B cell (primary cell): ENCODE measurements around the gene SUV39H2. TPM values are rescaled to one million over a fixed set of nuclear protein-coding genes. Genes with fewer than 3 reads are reported as not detected.
A peak's percentile ranks its signal among the peaks of the same experiment; 100 is the strongest.

Source experiments
- ATAC-seq: fragments of 200-7000 bp; cut with Tn5 transposase; one replicate; pipeline ENCODE4 v1.10.0; 2021; ENCODE audit warnings: low read depth, mild to moderate bottlenecking, moderate number of reproducible peaks, moderate library complexity
- CTCF ChIA-PET: fragments of 350-600 bp; sonication (Branson Sonifier 250); formaldehyde crosslinking; loops from one replicate; lab custom pipeline; 2021; ENCODE audit warnings: antibody characterized with exemption, inconsistent platforms; lab: Charles Lee
- POLR2A ChIA-PET: fragments of 350-600 bp; sonication (Branson Sonifier 250); formaldehyde crosslinking; loops from one replicate; lab custom pipeline; 2021; ENCODE audit warnings: antibody characterized with exemption; lab: Charles Lee
- DNase-seq: peaks from one replicate; pipeline ENCODE4 v3.0.0; 2013
- H2AFZ ChIP-seq: 2 replicates; pipeline ENCODE4 v1.6.1; 2012; ENCODE audit warnings: mild to moderate bottlenecking, low read depth, low read length; ENCODE audit not compliant: insufficient read depth, poor library complexity, severe bottlenecking
- H3K27ac ChIP-seq, 2 donors: 1 replicate in 1 of 2; 2 replicates in 1 of 2; pipeline ENCODE4 v1.5.1; 2012 to 2013; ENCODE audit warnings: low read length in 2 of 2, mild to moderate bottlenecking in 2 of 2, moderate library complexity in 1 of 2
- H3K27me3 ChIP-seq, 4 experiments: fragments of 200-600 bp in 1 of 4; sonication (generic) in 1 of 4; replicated peaks in 1 of 4; 1 replicate in 2 of 4; 2 replicates in 2 of 4; pipeline versions ENCODE4 v1.6.1 to v1.7.0; 2013 to 2016; ENCODE audit warnings: low read length in 3 of 4, mild to moderate bottlenecking in 2 of 4, mixed read lengths in 1 of 4, moderate library complexity in 1 of 4; ENCODE audit not compliant: insufficient read depth in 4 of 4, control insufficient read depth in 3 of 4; ENCODE audit errors: control extremely low read depth in 1 of 4
- H3K36me3 ChIP-seq, 2 experiments: replicated peaks in 1 of 2; 1 replicate in 1 of 2; 2 replicates in 1 of 2; pipeline versions ENCODE4 v1.6.1 to v1.7.1; 2013; ENCODE audit warnings: low read length in 1 of 2; ENCODE audit not compliant: insufficient read depth in 2 of 2, control insufficient read depth in 1 of 2; ENCODE audit errors: control extremely low read depth in 1 of 2, extremely low read depth in 1 of 2
- H3K4me1 ChIP-seq, 2 donors: fragments of 200-600 bp in 1 of 2; sonication (generic) in 1 of 2; 1 replicate in 1 of 2; 2 replicates in 1 of 2; pipeline versions ENCODE4 v1.5.1 to v1.6.1; 2013 to 2017; ENCODE audit warnings: low read length in 2 of 2; ENCODE audit not compliant: control insufficient read depth in 2 of 2, insufficient read depth in 2 of 2
- H3K4me2 ChIP-seq: replicated peaks from 2 replicates; pipeline ENCODE3; 2012; ENCODE audit warnings: mild to moderate bottlenecking, low read depth, low read length; ENCODE audit not compliant: poor library complexity, severe bottlenecking
- H3K4me3 ChIP-seq, 5 experiments: fragments of 200-600 bp in 1 of 5; sonication (generic) in 1 of 5; 1 replicate in 3 of 5; 2 replicates in 2 of 5; pipeline versions ENCODE4 v1.5.1 to v1.7.0; 2011 to 2016; ENCODE audit warnings: low read length in 4 of 5, mild to moderate bottlenecking in 4 of 5, low read depth in 2 of 5, control low read depth in 1 of 5, moderate library complexity in 1 of 5; ENCODE audit not compliant: insufficient read depth in 1 of 5; ENCODE audit errors: control extremely low read depth in 1 of 5, extremely low read depth in 1 of 5
- H3K79me2 ChIP-seq: fragments of 200-600 bp; sonication (generic); one replicate; pipeline ENCODE4 v1.6.0; 2016; ENCODE audit warnings: low read length; ENCODE audit not compliant: control insufficient read depth, insufficient read depth
- H3K9ac ChIP-seq: fragments of 200-600 bp; sonication (generic); 2 replicates; pipeline ENCODE4 v1.6.1; 2017; ENCODE audit warnings: mild to moderate bottlenecking, low read length, moderate library complexity
- H3K9me3 ChIP-seq, 3 donors: one replicate each; pipeline versions ENCODE4 v1.6.1 to v1.7.1; 2013; ENCODE audit warnings: low read length in 2 of 3; ENCODE audit not compliant: control insufficient read depth in 2 of 3, insufficient read depth in 1 of 3; ENCODE audit errors: control extremely low read depth in 1 of 3
- H4K20me1 ChIP-seq: 2 replicates; pipeline ENCODE4 v1.6.0; 2012; ENCODE audit warnings: mild to moderate bottlenecking, low read length; ENCODE audit not compliant: insufficient read depth, control insufficient read depth, poor library complexity, severe bottlenecking
- H3K27ac Mint-ChIP-seq: one replicate; pipeline ENCODE4 v1.8.0; 2021; ENCODE audit warnings: mixed read lengths
- H3K27me3 Mint-ChIP-seq: one replicate; pipeline ENCODE4 v1.8.0; 2021; ENCODE audit warnings: mixed read lengths
- H3K4me1 Mint-ChIP-seq: one replicate; pipeline ENCODE4 v1.8.0; 2021; ENCODE audit warnings: mixed read lengths
- H3K4me3 Mint-ChIP-seq: one replicate; pipeline ENCODE4 v1.8.0; 2021; ENCODE audit warnings: mixed read lengths
- H3K9me3 Mint-ChIP-seq: one replicate; pipeline ENCODE4 v1.8.0; 2022; ENCODE audit warnings: mixed read lengths; ENCODE audit not compliant: insufficient read depth
- EZH2 ChIP-seq: IDR thresholded peaks from 2 replicates; pipeline ENCODE4 v1.6.1; 2012; ENCODE audit warnings: borderline replicate concordance, low read depth, mild to moderate bottlenecking, moderate library complexity, low read length; ENCODE audit not compliant: insufficient read depth, poor library complexity, severe bottlenecking
- WGBS: methylation state at CpG from one replicate; pipeline ENCODE4 v1.1.5; 2013; ENCODE audit warnings: missing lambda C conversion rate; ENCODE audit not compliant: insufficient coverage; 5-methylcytosine and 5-hydroxymethylcytosine counted together
- intact Hi-C: fragments of 100-400 bp; cut with micrococcal nuclease; formaldehyde crosslinking; loops from one replicate; pipeline ENCODE4 v1.10.0; 2022
- polyA plus RNA-seq: library from polyadenylated mRNA; depleted of rRNA; stranded (reverse); fragments of >200 nt; gene quantifications from 2 replicates; pipeline ENCODE4 v1.2.3, GENCODE V29; 2012
- total RNA-seq, 2 donors: library from RNA; stranded (reverse); fragments of 120-200 nt in 1 of 2; gene quantifications; 1 replicate in 1 of 2; 2 replicates in 1 of 2; pipeline versions ENCODE4 v1.2.3 to v1.2.4, GENCODE V29; 2013 to 2022
- TF ChIP-seq, protein P1 (sequence below): fragments of 200-600 bp; IDR thresholded peaks from one replicate; pipeline ENCODE4 v1.8.0; 2022; ENCODE audit warnings: antibody characterized with exemption, mild to moderate bottlenecking

The SUV39H2 gene
- total and polyA plus RNA-seq, 2 donors (not counting 1 experiment from before 2014, with no cell fraction given) = 0.73 to 3.2 TPM

DNA sequence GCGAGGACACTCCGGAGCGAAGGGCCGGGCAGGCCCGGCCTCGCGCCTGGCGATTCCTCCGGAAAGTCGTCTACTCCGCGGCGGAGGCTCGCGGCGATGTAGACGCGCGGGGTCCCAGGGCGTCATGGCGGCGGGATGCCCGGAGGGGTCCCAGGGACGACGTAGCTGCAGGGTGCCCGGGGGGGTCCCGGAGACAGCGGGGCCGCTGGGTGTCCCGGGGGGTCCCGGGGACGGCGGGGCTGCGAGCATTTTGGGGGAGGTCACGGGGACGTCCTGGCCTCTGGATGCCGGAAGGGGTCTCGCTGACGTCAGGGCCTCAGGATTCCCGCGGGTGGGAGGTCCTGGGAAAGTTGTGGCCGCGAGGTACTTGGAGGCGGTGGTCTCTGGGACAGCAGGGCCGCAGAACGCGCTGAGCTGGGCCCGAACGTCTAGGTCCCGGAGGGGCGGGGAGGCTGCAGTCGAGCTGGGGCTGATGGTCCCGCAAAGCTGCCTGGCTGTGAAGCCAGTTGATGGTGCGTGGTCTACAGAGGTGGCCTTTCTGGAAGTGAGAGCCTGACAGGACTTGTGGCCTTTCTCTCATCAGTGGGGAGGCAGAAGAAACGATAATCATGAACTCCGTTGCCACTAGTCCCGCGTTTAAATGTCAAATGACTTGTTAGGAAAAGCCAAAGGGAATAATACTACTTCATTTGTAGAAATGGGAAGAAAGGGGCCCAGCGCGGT, 39.9 kb upstream of the SUV39H2 start:
- Histone ChIP-seq H3K79me2 (peaks cover 46% of the 10 kb centered on the region), H3K27ac (peak overlapping the region; percentile 83 to 85), H3K4me2 (peak overlapping the region; percentile 94), H2AFZ (peak overlapping the region; percentile 93), H3K9me3 (no peaks in the 10 kb centered on the region), H3K27me3 (no peaks in the 10 kb centered on the region), H3K36me3 (peaks cover 7 to 21% of the 10 kb centered on the region in 2 experiments), H3K9ac (peak overlapping the region; percentile 93), H3K4me3 (peak overlapping the region; percentile 57 to 99 (median 98)), H4K20me1 (no peaks in the 10 kb centered on the region), H3K4me1 (peaks cover 16 to 17% of the 10 kb centered on the region in 2 donors)
- DNase-seq = peak; percentile 50
- ChIA-PET POLR2A (interaction anchor here (1.2 to 1.6 kb wide), 4 partner anchors 88 to 301 kb away, joined by 3 to 7 read pairs (median 5); partner anchors contain the start of gene DCLRE1C), CTCF (interaction anchor here (0.8 to 4.0 kb wide), 11 partner anchors 9 to 1052 kb away, joined by 3 to 43 read pairs (median 7); partner anchors contain the start of genes MEIG1 and SUV39H2)
- H3K27ac Mint-ChIP-seq = peak overlapping the region; percentile 98
- peaks cover 20% of the 10 kb centered on the region for H3K4me1 Mint-ChIP-seq
- TF ChIP-seq, protein P1, sequence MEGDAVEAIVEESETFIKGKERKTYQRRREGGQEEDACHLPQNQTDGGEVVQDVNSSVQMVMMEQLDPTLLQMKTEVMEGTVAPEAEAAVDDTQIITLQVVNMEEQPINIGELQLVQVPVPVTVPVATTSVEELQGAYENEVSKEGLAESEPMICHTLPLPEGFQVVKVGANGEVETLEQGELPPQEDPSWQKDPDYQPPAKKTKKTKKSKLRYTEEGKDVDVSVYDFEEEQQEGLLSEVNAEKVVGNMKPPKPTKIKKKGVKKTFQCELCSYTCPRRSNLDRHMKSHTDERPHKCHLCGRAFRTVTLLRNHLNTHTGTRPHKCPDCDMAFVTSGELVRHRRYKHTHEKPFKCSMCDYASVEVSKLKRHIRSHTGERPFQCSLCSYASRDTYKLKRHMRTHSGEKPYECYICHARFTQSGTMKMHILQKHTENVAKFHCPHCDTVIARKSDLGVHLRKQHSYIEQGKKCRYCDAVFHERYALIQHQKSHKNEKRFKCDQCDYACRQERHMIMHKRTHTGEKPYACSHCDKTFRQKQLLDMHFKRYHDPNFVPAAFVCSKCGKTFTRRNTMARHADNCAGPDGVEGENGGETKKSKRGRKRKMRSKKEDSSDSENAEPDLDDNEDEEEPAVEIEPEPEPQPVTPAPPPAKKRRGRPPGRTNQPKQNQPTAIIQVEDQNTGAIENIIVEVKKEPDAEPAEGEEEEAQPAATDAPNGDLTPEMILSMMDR = no peak
- no peak for TF ChIP-seq EZH2
- intact Hi-C loops = loop anchor here (1.0 to 5.0 kb wide), 9 partner anchors 40 to 1252 kb away; partner anchors contain the start of genes MEIG1, PRPF18, RPP38 and SUV39H2
- no peaks in the 10 kb centered on the region for H3K27me3 Mint-ChIP-seq
- no peaks in the 10 kb centered on the region for H3K9me3 Mint-ChIP-seq
- WGBS = under 1% methylated on average over 58 of the region's 60 CpGs
- peak overlapping the region; percentile 98 for H3K4me3 Mint-ChIP-seq
- ATAC-seq = no peak

DNA sequence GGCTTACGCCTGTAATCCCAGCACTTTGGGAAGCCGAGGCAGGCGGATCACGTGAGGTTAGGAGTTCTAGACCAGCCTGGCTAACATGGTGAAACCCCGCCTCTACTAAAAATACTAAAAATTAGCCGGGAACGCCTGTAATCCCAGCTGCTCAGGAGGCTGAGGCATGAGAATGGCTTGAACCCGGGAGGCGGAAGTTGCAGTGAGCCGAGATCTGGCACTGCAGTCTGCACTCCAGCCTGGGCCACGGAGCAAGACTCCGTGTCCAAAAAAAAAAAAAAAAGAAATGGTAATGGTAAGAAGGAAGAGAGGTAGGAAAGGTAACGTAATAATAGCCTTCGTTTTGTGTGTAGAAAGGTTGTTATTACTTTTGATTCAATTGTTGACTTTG, 39.4 kb upstream of the SUV39H2 start:
- Histone ChIP-seq H3K9ac (peak overlapping the region; percentile 93), H3K4me1 (peaks cover 16 to 17% of the 10 kb centered on the region in 2 donors), H2AFZ (peak overlapping the region; percentile 93), H3K9me3 (no peaks in the 10 kb centered on the region), H3K27ac (no peak overlapping the region), H3K36me3 (peaks cover 10 to 27% of the 10 kb centered on the region in 2 experiments), H3K79me2 (peaks cover 46% of the 10 kb centered on the region), H3K4me3 (peak overlapping the region; percentile 57 to 99 (median 98)), H3K4me2 (peak overlapping the region; percentile 94), H3K27me3 (no peaks in the 10 kb centered on the region), H4K20me1 (no peaks in the 10 kb centered on the region)
- no peak for ATAC-seq
- ChIA-PET CTCF (interaction anchor here (4.0 kb wide), 1 partner anchor 133 kb away, joined by 23 read pairs; no protein-coding TSS in a partner anchor), POLR2A (no interaction called here)
- WGBS = 38% methylated on average over 10 of the region's 14 CpGs
- Mint-ChIP-seq H3K27ac (peak overlapping the region; percentile 84), H3K9me3 (no peaks in the 10 kb centered on the region), H3K27me3 (no peaks in the 10 kb centered on the region), H3K4me1 (peaks cover 20% of the 10 kb centered on the region), H3K4me3 (peak overlapping the region; percentile 98)
- intact Hi-C loops = loop anchor here (2.0 to 5.0 kb wide), 5 partner anchors 87 to 1252 kb away; partner anchors contain the start of genes MEIG1, PRPF18 and RPP38
- TF ChIP-seq EZH2 = no peak
- TF ChIP-seq, protein P1 = no peak
- no peak for DNase-seq
